ENCODE data around the gene ATN1. TPM values are rescaled to one million over a fixed set of nuclear protein-coding genes. Genes with fewer than 3 reads are reported as not detected.
A peak's percentile ranks its signal among the peaks of the same experiment; 100 is the strongest.

ATN1 gene
- total and polyA plus RNA-seq, 2 of the 8 experiments (the other 6 are each of a cell fraction or from before 2014, with no cell fraction given): 20.6 to 73.4 TPM

DNA sequence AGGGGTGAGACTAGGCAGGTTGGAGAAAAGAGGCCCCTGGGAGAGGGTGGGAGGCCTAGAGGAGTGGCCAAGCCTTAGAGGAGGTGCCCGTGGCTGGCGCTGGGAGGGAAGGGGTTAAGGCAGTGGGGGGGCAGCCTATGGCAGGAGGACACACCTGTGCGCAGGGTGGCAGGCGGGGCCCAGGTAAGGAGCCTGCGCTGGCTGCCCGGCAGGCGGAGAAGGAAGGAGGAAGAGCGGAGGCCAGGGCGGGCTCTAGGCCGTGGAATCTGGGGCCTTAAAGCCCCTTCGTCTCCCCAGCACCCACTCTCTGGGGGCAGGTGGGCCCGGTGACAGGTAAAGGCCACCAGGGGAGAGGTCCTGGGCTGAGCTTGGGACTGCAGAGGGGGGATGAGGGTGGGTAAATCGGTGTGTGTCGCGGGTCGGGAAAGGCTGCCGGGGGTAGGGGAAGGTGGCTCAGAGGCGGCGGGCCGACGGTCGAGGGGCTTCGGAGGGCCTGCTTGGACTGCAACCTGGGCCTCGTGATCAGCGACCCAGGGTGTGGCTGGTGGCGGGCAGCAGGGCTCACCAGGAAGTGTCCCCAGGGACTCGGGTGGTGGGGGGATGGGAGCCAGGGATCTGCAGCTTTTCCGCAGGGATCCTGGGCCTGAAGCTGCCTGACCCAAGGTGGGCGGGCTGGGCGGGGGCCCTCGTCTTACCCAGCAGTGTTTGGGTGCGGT lies 35.4 kb downstream of the ATN1 start (continued):
- peak; percentile 68; the same call in 1 of the 2 replicates for TF ChIP-seq TAF1 (IDR thresholded peaks at IDR 0.05; ENCODE audit: low read depth, low read length)
- TF ChIP-seq POU5F1 (IDR thresholded peaks at IDR 0.05; ENCODE audit: low read depth, low read length): no peak
- TF ChIP-seq RAD21 (IDR thresholded peaks at IDR 0.05 in 1 of 2, conservative IDR thresholded peaks at IDR 0.05 in 1 of 2; ENCODE audit: low read depth in 2 of 2, low read length in 2 of 2): no peak
- no peak for TF ChIP-seq SIX5 (IDR thresholded peaks at IDR 0.05; ENCODE audit: low read depth, low read length)
- TF ChIP-seq NRF1 (IDR thresholded peaks at IDR 0.05; ENCODE audit: low read depth, low read length): no peak
- no peak for TF ChIP-seq BACH1 (IDR thresholded peaks at IDR 0.05; ENCODE audit: low read length)
- TF ChIP-seq POLR2AphosphoS5 (IDR thresholded peaks at IDR 0.05; ENCODE audit: low read depth, low read length): peak; percentile 45
- no peak for TF ChIP-seq SRF (IDR thresholded peaks at IDR 0.05; ENCODE audit: low read depth, low read length)
- no peak for TF ChIP-seq BRCA1 (IDR thresholded peaks at IDR 0.05; ENCODE audit: low read depth, low read length)
- TF ChIP-seq, protein P1, sequence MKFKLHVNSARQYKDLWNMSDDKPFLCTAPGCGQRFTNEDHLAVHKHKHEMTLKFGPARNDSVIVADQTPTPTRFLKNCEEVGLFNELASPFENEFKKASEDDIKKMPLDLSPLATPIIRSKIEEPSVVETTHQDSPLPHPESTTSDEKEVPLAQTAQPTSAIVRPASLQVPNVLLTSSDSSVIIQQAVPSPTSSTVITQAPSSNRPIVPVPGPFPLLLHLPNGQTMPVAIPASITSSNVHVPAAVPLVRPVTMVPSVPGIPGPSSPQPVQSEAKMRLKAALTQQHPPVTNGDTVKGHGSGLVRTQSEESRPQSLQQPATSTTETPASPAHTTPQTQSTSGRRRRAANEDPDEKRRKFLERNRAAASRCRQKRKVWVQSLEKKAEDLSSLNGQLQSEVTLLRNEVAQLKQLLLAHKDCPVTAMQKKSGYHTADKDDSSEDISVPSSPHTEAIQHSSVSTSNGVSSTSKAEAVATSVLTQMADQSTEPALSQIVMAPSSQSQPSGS (IDR thresholded peaks at IDR 0.05; ENCODE audit: low read length): no peak
- peak; percentile 51; the same call in 1 of the 2 replicates for TF ChIP-seq PHF8 (conservative IDR thresholded peaks at IDR 0.05; ENCODE audit: low read depth, low read length)
- TF ChIP-seq TAF7 (optimal IDR thresholded peaks at IDR 0.05; ENCODE audit: borderline replicate concordance, low read depth, low read length): no peak
- TF ChIP-seq RXRA (IDR thresholded peaks at IDR 0.05; ENCODE audit: insufficient read depth, low read depth, low read length): no peak
- TF ChIP-seq CTBP2 (IDR thresholded peaks at IDR 0.05; ENCODE audit: borderline replicate concordance, insufficient read depth, insufficient read length, low read length): no peak
- TF ChIP-seq, protein P2, sequence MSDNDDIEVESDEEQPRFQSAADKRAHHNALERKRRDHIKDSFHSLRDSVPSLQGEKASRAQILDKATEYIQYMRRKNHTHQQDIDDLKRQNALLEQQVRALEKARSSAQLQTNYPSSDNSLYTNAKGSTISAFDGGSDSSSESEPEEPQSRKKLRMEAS (IDR thresholded peaks at IDR 0.05): peak; percentile 51; the same call in 1 of the 2 replicates
- TF ChIP-seq RNF2 (IDR thresholded peaks at IDR 0.05; ENCODE audit: borderline replicate concordance, low read depth, low read length, missing control alignments, poor library complexity, severe bottlenecking): no peak
- TF ChIP-seq CBX5 (IDR thresholded peaks at IDR 0.05; ENCODE audit: low read depth, low read length): no peak
- TF ChIP-seq POLR2A (IDR thresholded peaks at IDR 0.05; ENCODE audit: control extremely low read depth in 1 of 2, low read depth in 2 of 2, low read length in 2 of 2): peak in 1 of 2 experiments; percentile 57; a peak in 1 of 3 replicates
- TF ChIP-seq HDAC2 (IDR thresholded peaks at IDR 0.05; ENCODE audit: borderline replicate concordance in 1 of 2, low read depth in 2 of 2, low read length in 2 of 2): no peak
- 0 out of 2 replicates have a peak, but pooled peaks have one; percentile 48 for TF ChIP-seq SP4 (IDR thresholded peaks at IDR 0.05; ENCODE audit: low read length)
- no peak for TF ChIP-seq RBBP5 (IDR thresholded peaks at IDR 0.05; ENCODE audit: borderline replicate concordance, low read depth, low read length)
- no peak for TF ChIP-seq BCL11A (IDR thresholded peaks at IDR 0.05; ENCODE audit: low read depth in 2 of 2, low read length in 2 of 2)

All from H1 (cell line).